ENCODE measurements around the gene BFAR. TPM values are rescaled to one million over a fixed set of nuclear protein-coding genes. Genes with fewer than 3 reads are reported as not detected.

BFAR gene
- total and polyA plus RNA-seq, 2 donors (not counting 1 experiment from before 2014, with no cell fraction given) = 78.4 to 85.6 TPM

GRCh38 chr16:14640538-14640937, 7.8 kb downstream of the BFAR start:
- Histone ChIP-seq H3K9me3 (ENCODE audit: control insufficient read depth, insufficient read depth, low read depth, low read length) (no peaks in the 10 kb centered on the region), H3K36me3 (ENCODE audit: control insufficient read depth, insufficient read depth, low read length) (no peaks in the 10 kb centered on the region)
- no peak for DNase-seq (ENCODE audit: low read depth in 2 of 2)

GRCh38 chr16:14641206-14641605, 8.5 kb downstream of the BFAR start:
- no peak overlapping the region for H3K27ac ChIP-seq (ENCODE audit: insufficient read depth, low read length)

More at GRCh38 chr16:14640538-14640937, 7.8 kb downstream of the BFAR start:
- Histone ChIP-seq H3K4me3 (replicated peaks in 1 of 4; ENCODE audit: control extremely low read depth in 1 of 4, insufficient read depth in 1 of 4, low read depth in 3 of 4, low read length in 4 of 4) (no peak overlapping the region), H4K20me1 (ENCODE audit: control insufficient read depth, extremely low read depth, insufficient read depth, low read length) (no peaks in the 10 kb centered on the region), H3K79me2 (ENCODE audit: control insufficient read depth, insufficient read depth, low read length) (peaks cover 72% of the 10 kb centered on the region), H3K27ac (ENCODE audit: insufficient read depth, low read length) (no peak overlapping the region), H3K4me2 (ENCODE audit: extremely low read depth, insufficient read depth, low read length) (no peak overlapping the region), H3K9ac (ENCODE audit: insufficient read depth, low read length) (no peak overlapping the region), H3K4me1 (ENCODE audit: control insufficient read depth, extremely low read depth, insufficient read depth, low read length) (no peaks in the 10 kb centered on the region), H2AFZ (ENCODE audit: low read length) (no peak overlapping the region), H3K27me3 (ENCODE audit: control insufficient read depth, insufficient read depth, low read length) (no peaks in the 10 kb centered on the region)
- TF ChIP-seq CTCF (conservative IDR thresholded peaks at IDR 0.05 in 1 of 2, IDR thresholded peaks at IDR 0.05 in 1 of 2; ENCODE audit: low read depth in 1 of 2, low read length in 2 of 2) (no peak), EZH2 (IDR thresholded peaks at IDR 0.05; ENCODE audit: low read length, missing control alignments) (no peak)

GRCh38 chr16:14641926-14642325, 9.2 kb downstream of the BFAR start:
- TF ChIP-seq EZH2 (IDR thresholded peaks at IDR 0.05; ENCODE audit: low read length, missing control alignments) = no peak
- TF ChIP-seq CTCF (conservative IDR thresholded peaks at IDR 0.05 in 1 of 2, IDR thresholded peaks at IDR 0.05 in 1 of 2; ENCODE audit: low read depth in 1 of 2, low read length in 2 of 2) = no peak
- no peak for DNase-seq (ENCODE audit: low read depth in 2 of 2)
- Histone ChIP-seq H3K4me1 (ENCODE audit: control insufficient read depth, extremely low read depth, insufficient read depth, low read length) (no peaks in the 10 kb centered on the region), H3K9me3 (ENCODE audit: control insufficient read depth, insufficient read depth, low read depth, low read length) (no peaks in the 10 kb centered on the region), H3K27ac (ENCODE audit: insufficient read depth, low read length) (no peak overlapping the region), H2AFZ (ENCODE audit: low read length) (no peak overlapping the region), H3K9ac (ENCODE audit: insufficient read depth, low read length) (no peak overlapping the region), H3K4me3 (replicated peaks in 1 of 4; ENCODE audit: control extremely low read depth in 1 of 4, insufficient read depth in 1 of 4, low read depth in 3 of 4, low read length in 4 of 4) (no peak overlapping the region), H3K36me3 (ENCODE audit: control insufficient read depth, insufficient read depth, low read length) (no peaks in the 10 kb centered on the region), H3K27me3 (ENCODE audit: control insufficient read depth, insufficient read depth, low read length) (no peaks in the 10 kb centered on the region), H4K20me1 (ENCODE audit: control insufficient read depth, extremely low read depth, insufficient read depth, low read length) (no peaks in the 10 kb centered on the region), H3K79me2 (ENCODE audit: control insufficient read depth, insufficient read depth, low read length) (peaks cover 62% of the 10 kb centered on the region), H3K4me2 (ENCODE audit: extremely low read depth, insufficient read depth, low read length) (no peak overlapping the region)

More at GRCh38 chr16:14641206-14641605, 8.5 kb downstream of the BFAR start:
- no peak overlapping the region for H3K4me3 ChIP-seq (replicated peaks in 1 of 4; ENCODE audit: control extremely low read depth in 1 of 4, insufficient read depth in 1 of 4, low read depth in 3 of 4, low read length in 4 of 4)
- no peak for DNase-seq (ENCODE audit: low read depth in 2 of 2)
- no peaks in the 10 kb centered on the region for H3K36me3 ChIP-seq (ENCODE audit: control insufficient read depth, insufficient read depth, low read length)
- H4K20me1 ChIP-seq (ENCODE audit: control insufficient read depth, extremely low read depth, insufficient read depth, low read length) = no peaks in the 10 kb centered on the region
- H3K4me2 ChIP-seq (ENCODE audit: extremely low read depth, insufficient read depth, low read length) = no peak overlapping the region
- H3K9me3 ChIP-seq (ENCODE audit: control insufficient read depth, insufficient read depth, low read depth, low read length) = no peaks in the 10 kb centered on the region
- H3K27me3 ChIP-seq (ENCODE audit: control insufficient read depth, insufficient read depth, low read length) = no peaks in the 10 kb centered on the region
- H2AFZ ChIP-seq (ENCODE audit: low read length) = no peak overlapping the region
- no peak for TF ChIP-seq EZH2 (IDR thresholded peaks at IDR 0.05; ENCODE audit: low read length, missing control alignments)
- TF ChIP-seq CTCF (conservative IDR thresholded peaks at IDR 0.05 in 1 of 2, IDR thresholded peaks at IDR 0.05 in 1 of 2; ENCODE audit: low read depth in 1 of 2, low read length in 2 of 2) = no peak
- H3K4me1 ChIP-seq (ENCODE audit: control insufficient read depth, extremely low read depth, insufficient read depth, low read length) = no peaks in the 10 kb centered on the region
- no peak overlapping the region for H3K9ac ChIP-seq (ENCODE audit: insufficient read depth, low read length)
- peaks cover 66% of the 10 kb centered on the region for H3K79me2 ChIP-seq (ENCODE audit: control insufficient read depth, insufficient read depth, low read length)

All from fibroblast of lung (primary cell).